Upper lobe of left lung (tissue), 6 donors: ENCODE data around the gene AREL1. TPM values are rescaled to one million over a fixed set of nuclear protein-coding genes. Genes with fewer than 3 reads are reported as not detected.

ENCODE experiments used
- ATAC-seq, 2 donors: fragments of 200-7000 bp; cut with Tn5 transposase; one replicate each; pipeline ENCODE4 v1.9.1; 2022; ENCODE audit warnings: mild to moderate bottlenecking in 2 of 2, moderate library complexity in 2 of 2; ENCODE audit not compliant: low FRiP score in 2 of 2
- DNase-seq, 2 donors: peaks; one replicate each; pipeline ENCODE4 v3.0.0-alpha.2; 2019 to 2020
- H3K27ac ChIP-seq, 4 donors: fragments of 200-600 bp; sonication (generic); one replicate each; pipeline ENCODE4 v1.5.1; 2016 to 2019
- H3K27me3 ChIP-seq, 4 donors: fragments of 200-600 bp; sonication (generic); one replicate each; pipeline ENCODE4 v1.5.1; 2017 to 2019
- H3K36me3 ChIP-seq, 4 donors: fragments of 200-600 bp; sonication (generic); one replicate each; pipeline ENCODE4 v1.5.1; 2016 to 2019
- H3K4me1 ChIP-seq, 4 donors: fragments of 200-600 bp; sonication (generic); one replicate each; pipeline ENCODE4 v1.5.1; 2018 to 2019
- H3K4me3 ChIP-seq, 4 donors: fragments of 200-600 bp; sonication (generic); one replicate each; pipeline ENCODE4 v1.5.1; 2017 to 2019; ENCODE audit warnings: mild to moderate bottlenecking in 2 of 4, moderate library complexity in 1 of 4
- H3K9me3 ChIP-seq, 4 donors: fragments of 200-600 bp; sonication (generic); one replicate each; pipeline ENCODE4 v1.5.1; 2018 to 2019
- CTCF ChIP-seq, 6 experiments: fragments of 450-650 bp in 4 of 6; fragments of 200-600 bp in 2 of 6; sonication (generic) in 2 of 6; IDR thresholded peaks; one replicate each; pipeline ENCODE4 v1.5.1; 2016 to 2019; ENCODE audit warnings: antibody characterized with exemption in 6 of 6
- EP300 ChIP-seq, 4 donors: sonication (generic); formaldehyde crosslinking; IDR thresholded peaks; one replicate each; pipeline ENCODE4 v1.5.1; 2017; ENCODE audit warnings: antibody characterized with exemption in 4 of 4, control low read depth in 2 of 4
- POLR2A ChIP-seq, 4 donors: fragments of 450-650 bp; IDR thresholded peaks; one replicate each; pipeline ENCODE4 v1.5.1; 2016 to 2017; ENCODE audit warnings: antibody characterized with exemption in 4 of 4, mild to moderate bottlenecking in 2 of 4
- POLR2AphosphoS5 ChIP-seq, 2 donors: sonication (generic); formaldehyde crosslinking; IDR thresholded peaks; one replicate each; pipeline ENCODE4 v1.5.1; 2017; ENCODE audit warnings: antibody characterized with exemption in 2 of 2
- WGBS, 2 donors: methylation state at CpG; one replicate each; pipeline ENCODE4 v1.1.5; 2017 to 2018; 5-methylcytosine and 5-hydroxymethylcytosine counted together
- total RNA-seq, 6 donors: library from RNA; depleted of rRNA in 4 of 6; stranded (reverse); fragments of >200 nt in 4 of 6; gene quantifications; one replicate each; pipeline versions ENCODE4 v1.1.0 to v1.2.1, GENCODE V29; 2016 to 2021
- donor health status: DM: no; HTN: no; CAD: no; lungs with moderate emphysema.
- donor health status: DM: no; HTN: yes; CAD: no; lungs with severe emphysema.

Gene AREL1
- total RNA-seq, 6 donors from 2014 or later: 13.5 to 44.0 (median 28.9) TPM

GRCh38 chr14:74667758-74668157 is 45.1 kb downstream of the AREL1 start:
- Histone ChIP-seq H3K27ac (no peak overlapping the region), H3K4me1 (no peaks in the 10 kb centered on the region), H3K4me3 (no peak overlapping the region), H3K36me3 (peaks cover 8 to 96% (median 68%) of the 10 kb centered on the region in 4 donors), H3K9me3 (no peaks in the 10 kb centered on the region), H3K27me3 (no peaks in the 10 kb centered on the region)
- TF ChIP-seq EP300 (IDR thresholded peaks at IDR 0.05) (no peak), POLR2A (IDR thresholded peaks at IDR 0.05) (no peak), CTCF (IDR thresholded peaks at IDR 0.05) (no peak), POLR2AphosphoS5 (IDR thresholded peaks at IDR 0.05) (no peak)
- ATAC-seq (no peak), DNase-seq (no peak)
- WGBS, 2 donors: 83 to 84% methylated on average over 1 of the region's 1 CpG

- WGBS, 2 donors: 96 to 98% methylated on average over 2 of the region's 2 CpGs
- Histone ChIP-seq H3K27me3 (no peaks in the 10 kb centered on the region), H3K27ac (no peak overlapping the region), H3K36me3 (peaks cover 4 to 96% (median 61%) of the 10 kb centered on the region in 4 donors), H3K4me3 (no peak overlapping the region), H3K4me1 (no peaks in the 10 kb centered on the region), H3K9me3 (no peaks in the 10 kb centered on the region)
- TF ChIP-seq POLR2A (IDR thresholded peaks at IDR 0.05): no peak
- no peak for TF ChIP-seq CTCF (IDR thresholded peaks at IDR 0.05)
- no peak for TF ChIP-seq POLR2AphosphoS5 (IDR thresholded peaks at IDR 0.05)
- TF ChIP-seq EP300 (IDR thresholded peaks at IDR 0.05): no peak
- no peak for DNase-seq
- no peak for ATAC-seq
Observed at GRCh38 chr14:74664717-74665116, 48.2 kb downstream of the AREL1 start.

- Histone ChIP-seq H3K27ac (no peak overlapping the region), H3K4me3 (no peak overlapping the region), H3K27me3 (no peaks in the 10 kb centered on the region), H3K36me3 (peaks cover 4 to 92% (median 53%) of the 10 kb centered on the region in 4 donors), H3K9me3 (no peaks in the 10 kb centered on the region), H3K4me1 (no peaks in the 10 kb centered on the region)
- DNase-seq (no peak), ATAC-seq (peak in 1 of 2 donors; percentile 57)
- WGBS, 2 donors: 90% methylated on average over 7 of the region's 7 CpGs
- TF ChIP-seq POLR2AphosphoS5 (IDR thresholded peaks at IDR 0.05) (no peak), CTCF (IDR thresholded peaks at IDR 0.05) (no peak), POLR2A (IDR thresholded peaks at IDR 0.05) (no peak), EP300 (IDR thresholded peaks at IDR 0.05) (no peak)
Observed at GRCh38 chr14:74663884-74664283, 49.0 kb downstream of the AREL1 start.

DNA sequence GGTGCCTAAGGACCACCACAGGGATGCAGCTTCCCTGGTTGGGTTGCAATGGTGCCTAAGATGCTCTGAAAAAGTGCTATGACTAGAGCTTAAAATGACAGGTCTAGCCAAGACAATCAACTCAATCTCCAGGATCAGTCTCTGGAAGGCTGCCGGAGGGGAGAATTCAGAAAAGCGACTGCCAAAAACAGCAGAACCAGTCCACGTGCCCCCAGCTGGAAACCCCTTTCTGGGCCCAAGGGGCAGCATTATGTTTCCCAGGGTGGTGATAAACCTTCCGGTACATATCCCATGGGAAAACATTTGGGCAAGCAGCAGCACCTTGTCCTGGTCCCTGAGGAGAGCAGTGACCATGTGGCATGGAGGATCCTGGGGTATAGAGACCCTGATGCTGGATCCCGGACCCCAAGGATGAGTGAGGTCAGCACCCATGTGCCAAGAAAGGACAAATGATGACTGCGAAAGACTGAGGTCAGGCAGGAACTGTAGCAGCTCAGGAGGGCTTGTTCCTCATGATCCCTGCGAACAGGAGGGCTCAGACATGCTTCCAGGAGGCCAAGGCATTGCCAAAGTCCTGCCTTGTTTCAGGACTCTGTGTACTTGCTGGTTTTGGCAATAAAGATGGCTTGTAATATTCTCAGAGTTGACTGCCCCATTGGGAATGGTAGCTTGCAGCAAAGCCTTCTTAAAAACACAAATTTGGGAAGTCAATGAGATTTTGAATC is 51.0 kb downstream of the AREL1 start:
- 94 to 98% methylated on average over 7 of the region's 7 CpGs for WGBS, 2 donors
- no peaks in the 10 kb centered on the region for H3K4me1 ChIP-seq
- H3K27ac ChIP-seq: no peak overlapping the region
- no peak overlapping the region for H3K4me3 ChIP-seq
- no peaks in the 10 kb centered on the region for H3K9me3 ChIP-seq
- DNase-seq (no peak), ATAC-seq (peak in 1 of 2 donors; percentile 72)
- H3K27me3 ChIP-seq: no peaks in the 10 kb centered on the region
- TF ChIP-seq CTCF (IDR thresholded peaks at IDR 0.05) (no peak), POLR2AphosphoS5 (IDR thresholded peaks at IDR 0.05) (no peak), EP300 (IDR thresholded peaks at IDR 0.05) (no peak), POLR2A (IDR thresholded peaks at IDR 0.05) (no peak)
- H3K36me3 ChIP-seq: peaks cover 0 to 76% (median 38%) of the 10 kb centered on the region in 4 donors

DNA sequence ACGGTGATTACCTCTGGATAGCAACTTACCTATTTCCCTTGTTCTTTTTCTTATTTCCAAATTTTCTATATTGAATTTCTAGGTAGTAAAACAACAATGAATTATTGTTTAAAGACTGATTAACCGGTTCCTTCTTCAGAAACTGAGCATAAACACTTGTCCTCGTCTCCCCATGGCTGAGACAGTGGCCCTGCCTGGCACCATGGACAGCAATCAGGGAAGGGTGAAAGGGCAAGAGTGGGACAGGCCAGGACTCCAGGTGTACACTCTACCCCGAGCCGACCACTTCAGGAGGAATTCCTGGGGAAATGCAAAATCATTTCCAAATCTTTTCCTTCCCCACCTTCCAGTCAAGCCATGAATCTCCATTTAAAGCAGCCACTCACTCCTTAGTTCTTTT is 52.0 kb downstream of the AREL1 start:
- 80 to 84% methylated on average over 5 of the region's 5 CpGs for WGBS, 2 donors
- Histone ChIP-seq H3K27me3 (no peaks in the 10 kb centered on the region), H3K27ac (no peak overlapping the region), H3K36me3 (peaks cover 0 to 69% (median 36%) of the 10 kb centered on the region in 4 donors), H3K4me1 (peaks cover 0 to 1% (median 0%) of the 10 kb centered on the region in 4 donors), H3K4me3 (no peak overlapping the region), H3K9me3 (no peaks in the 10 kb centered on the region)
- no peak for DNase-seq
- TF ChIP-seq CTCF (IDR thresholded peaks at IDR 0.05): no peak
- no peak for ATAC-seq
